Activated effector memory CD4-positive, alpha-beta T cell treated with anti-CD3 and anti-CD28 coated beads, Interleukin-2, amount 50 U/mL, for 16 hours (primary cell): ENCODE measurements around the gene MYRF.

Experiments used
- DNase-seq: peaks from one replicate; pipeline ENCODE4 v3.0.0-alpha.2; 2020

Gene MYRF

DNA sequence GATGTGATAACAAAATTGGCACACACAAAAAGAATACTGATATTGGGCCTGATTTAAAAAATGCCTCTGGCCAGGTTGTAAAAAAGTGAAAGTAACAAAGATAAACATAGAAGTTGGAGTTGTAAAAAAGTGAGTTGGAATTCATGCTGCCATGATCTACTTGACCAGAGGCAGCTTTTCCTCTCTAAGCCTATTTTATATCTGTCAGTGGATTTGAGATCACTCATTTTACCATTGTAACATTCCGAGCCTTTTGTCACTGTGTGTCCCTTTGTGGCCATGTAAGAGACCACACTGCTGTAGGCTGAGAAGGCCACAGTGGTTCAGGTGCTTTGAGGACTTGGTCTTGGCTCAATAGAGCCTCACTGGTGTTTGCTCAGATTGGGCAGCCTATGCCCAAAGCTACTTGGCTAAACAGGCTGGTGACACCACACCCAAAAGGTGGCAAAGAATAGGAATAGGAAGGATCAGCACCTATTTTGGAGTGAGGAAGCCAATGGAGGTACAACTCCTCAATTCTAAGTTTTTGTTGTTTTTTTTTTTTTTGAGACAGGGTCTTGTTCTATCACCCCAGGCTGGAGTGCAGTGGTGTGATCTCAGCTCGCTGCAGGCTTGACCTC lies 47.3 kb downstream of the MYRF start:
- DNase-seq, result no peak

DNA sequence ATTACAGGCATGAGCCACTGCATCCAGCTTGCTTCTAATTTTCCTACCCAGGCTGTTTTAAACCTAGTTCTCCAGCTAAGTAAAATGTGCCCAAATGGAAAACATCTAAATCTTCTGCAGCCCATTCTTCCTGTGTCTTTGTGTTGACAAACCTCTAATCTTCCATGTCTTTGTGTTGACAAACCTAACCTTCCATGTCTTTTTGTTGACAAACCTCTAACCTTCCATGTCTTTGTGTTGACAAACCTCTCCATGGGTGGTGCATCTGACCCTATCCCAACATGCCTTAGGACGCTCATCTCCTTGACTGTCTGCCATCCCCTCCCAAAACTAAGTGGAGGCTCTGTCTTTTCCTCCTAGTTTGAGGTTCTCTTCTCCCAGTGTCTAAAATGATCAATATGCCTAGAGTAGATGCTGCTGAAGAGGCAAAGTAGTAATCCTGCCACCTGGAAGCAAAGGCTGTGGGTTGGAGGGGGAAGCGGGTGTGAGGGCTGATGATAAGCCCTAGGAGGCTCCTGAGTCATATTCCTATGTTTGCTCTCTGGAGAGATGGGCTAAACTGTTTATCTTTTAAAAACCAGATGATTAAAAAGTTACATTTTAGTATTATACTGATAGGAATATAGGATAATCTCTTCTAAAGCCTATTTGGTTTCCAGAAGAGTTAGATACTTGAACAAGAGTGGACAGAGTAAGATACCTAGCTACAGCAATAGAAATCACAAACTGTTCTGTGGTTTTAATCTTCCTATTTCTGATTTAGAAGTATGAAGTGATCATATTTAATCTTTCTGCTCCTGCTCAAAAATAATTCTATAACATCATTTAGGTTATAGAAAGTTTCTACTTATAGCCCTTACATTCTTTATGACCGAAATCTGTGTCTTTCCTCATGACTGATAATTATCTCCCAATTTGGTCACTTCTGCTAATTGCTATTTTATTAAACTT lies 48.2 kb downstream of the MYRF start:
- DNase-seq, result no peak

GRCh38 chr11:61802605-61803004 lies 50.2 kb downstream of the MYRF start:
- DNase-seq, result no peak

DNA sequence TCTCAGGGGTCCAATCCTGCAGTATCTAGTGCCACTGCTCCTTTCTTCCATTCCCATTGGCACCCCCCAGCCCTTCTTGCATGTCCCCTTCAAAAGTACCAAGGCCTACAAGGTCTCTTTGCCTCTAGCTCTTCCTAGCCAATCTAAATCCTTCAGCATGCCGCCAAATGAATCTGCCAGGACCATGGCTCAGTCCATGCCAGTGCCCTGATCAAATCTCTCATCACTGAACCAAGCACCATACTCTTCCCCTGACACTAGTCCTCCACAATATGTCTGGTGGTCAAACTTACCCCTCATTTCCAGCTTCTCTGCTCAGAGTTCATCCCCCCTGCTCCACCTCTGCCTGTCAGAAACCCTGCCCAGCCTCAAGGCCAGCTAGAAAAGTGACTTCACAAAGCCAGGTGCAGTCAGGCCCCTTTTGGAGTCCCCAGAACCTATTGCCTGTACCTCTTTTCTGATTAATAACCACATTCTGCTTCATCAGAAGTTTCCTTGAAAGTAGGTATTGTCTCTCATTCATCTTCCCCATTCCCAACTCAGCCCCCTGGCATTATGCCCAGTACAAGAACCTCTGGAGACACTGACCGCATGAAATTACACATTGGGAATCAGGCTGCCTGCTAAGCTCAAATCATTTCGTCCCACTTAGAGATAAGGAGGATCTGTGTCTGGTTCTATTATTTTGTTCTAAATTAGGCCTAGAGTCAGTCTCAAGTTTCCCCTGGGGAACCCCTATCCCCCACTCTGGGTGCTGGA lies 51.6 kb downstream of the MYRF start:
- no peak for DNase-seq

DNA sequence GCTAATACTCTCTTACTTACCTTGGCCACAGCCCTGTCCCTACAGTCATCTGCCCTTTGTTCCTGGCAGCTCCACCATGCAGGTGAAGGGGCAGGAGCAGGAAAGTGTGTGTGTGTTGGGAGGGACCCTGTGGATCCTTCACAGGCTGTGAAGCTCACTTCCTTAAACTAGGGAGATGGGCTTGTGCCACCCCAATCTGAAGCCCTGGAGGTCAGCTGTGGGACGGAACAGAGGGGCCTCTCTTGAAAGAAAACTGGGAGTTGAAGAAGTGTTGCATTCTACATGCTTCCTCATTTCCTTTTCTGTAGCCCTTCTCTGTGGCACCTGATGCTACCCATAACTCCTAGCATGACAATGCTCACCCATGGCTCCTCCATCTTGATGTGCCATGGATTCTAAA lies 52.7 kb downstream of the MYRF start:
- no peak for DNase-seq

GRCh38 chr11:61806785-61807184 lies 54.3 kb downstream of the MYRF start:
- DNase-seq, result no peak

GRCh38 chr11:61810671-61811175 lies 58.3 kb downstream of the MYRF start:
- DNase-seq, result no peak

DNA sequence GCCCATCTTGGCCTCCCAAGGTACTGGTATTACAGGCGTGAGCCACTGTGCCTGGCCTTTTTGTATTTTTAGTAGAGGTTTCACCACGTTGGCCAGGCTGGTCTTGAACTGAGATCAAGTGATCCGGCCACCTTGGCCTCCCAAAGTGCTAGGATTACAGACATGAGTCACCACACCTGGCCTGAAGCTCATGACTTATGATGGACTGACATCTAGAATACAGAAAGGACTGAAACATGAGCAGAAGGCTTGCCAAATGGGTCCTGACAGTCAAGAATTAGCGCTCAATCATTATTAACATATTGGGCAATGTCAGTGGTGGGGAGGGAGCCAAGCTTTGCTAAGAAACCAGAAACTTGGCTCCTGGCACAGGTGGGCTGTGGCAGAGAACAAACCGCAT lies 59.4 kb downstream of the MYRF start:
- no peak for DNase-seq

DNA sequence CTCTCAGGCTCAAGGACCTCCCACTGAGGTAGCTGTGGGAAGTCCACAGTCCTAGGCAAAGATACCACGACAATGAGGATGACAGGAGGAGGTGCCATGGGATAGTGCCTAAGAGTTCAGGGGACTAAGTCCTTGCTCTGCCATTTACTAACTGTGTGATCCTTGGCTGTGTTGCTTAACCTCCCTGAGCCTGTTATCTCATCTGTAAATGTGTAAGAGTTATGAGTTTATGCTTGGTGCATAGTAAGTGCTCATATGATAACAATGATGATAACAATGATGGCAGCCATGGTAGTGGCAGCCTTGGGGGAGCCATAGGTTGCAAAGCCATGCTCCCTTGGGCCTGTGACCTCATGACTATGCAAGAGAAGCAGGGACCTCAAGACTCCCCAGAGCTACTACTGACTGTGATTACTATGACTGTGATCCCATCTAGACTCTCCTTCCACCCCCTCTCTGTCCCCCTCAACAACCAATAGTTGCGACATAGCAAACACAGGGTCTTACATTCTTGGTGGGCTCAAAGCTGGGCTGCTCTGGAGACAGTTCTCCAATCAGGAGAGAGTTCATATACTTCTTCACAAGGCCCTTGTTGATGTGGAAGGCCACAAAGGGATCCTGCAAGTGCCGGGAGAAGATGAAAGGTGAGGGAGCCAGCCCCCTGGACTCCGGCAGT lies 60.4 kb downstream of the MYRF start:
- no peak for DNase-seq

DNA sequence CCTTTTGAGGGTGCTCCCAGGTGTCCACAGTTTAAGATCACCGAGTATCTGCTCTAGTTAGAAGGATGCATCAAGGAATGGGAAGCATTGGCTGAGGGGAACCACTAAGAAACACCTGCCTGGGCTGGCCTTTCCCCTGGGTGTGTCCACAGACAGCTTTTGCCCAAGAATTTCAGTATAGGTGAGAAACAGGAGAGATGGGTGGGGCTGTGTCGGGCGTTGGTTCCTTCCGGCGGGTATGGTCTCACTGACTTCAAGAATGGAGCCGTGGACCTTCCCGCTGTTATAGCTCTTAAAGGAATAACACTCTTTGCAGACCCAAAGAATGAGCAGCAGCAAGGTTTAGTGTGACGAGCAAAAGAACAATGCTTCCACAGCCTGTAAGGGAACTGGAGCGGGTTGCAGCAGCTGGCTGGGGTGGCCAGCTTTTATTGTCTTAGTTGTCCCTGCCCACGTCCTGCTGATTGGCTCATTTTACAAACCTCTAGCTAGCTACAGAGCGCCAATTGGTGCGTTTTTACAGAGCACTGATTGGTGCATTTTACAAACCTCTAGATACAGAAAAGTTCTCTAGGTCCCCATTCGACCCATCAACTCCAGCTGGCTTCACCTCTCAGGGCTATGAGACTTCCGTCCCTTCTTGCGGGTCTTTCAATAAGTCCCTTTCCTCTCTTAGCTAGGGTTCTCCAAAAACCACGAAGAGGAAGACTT lies 62.0 kb downstream of the MYRF start:
- no peak for DNase-seq

GRCh38 chr11:61814958-61815789 lies 62.7 kb downstream of the MYRF start:
- DNase-seq, result peak; percentile 74

GRCh38 chr11:61815790-61816735 lies 63.6 kb downstream of the MYRF start:
- DNase-seq, result peak; percentile 83

GRCh38 chr11:61816736-61817455 lies 64.5 kb downstream of the MYRF start, which contains the start of gene FADS1:
Gene FADS1 (minus strand): TSS chr11:61817003. CDS start chr11:61816929, 74 bp downstream.
- peak; percentile 89 for DNase-seq

DNA sequence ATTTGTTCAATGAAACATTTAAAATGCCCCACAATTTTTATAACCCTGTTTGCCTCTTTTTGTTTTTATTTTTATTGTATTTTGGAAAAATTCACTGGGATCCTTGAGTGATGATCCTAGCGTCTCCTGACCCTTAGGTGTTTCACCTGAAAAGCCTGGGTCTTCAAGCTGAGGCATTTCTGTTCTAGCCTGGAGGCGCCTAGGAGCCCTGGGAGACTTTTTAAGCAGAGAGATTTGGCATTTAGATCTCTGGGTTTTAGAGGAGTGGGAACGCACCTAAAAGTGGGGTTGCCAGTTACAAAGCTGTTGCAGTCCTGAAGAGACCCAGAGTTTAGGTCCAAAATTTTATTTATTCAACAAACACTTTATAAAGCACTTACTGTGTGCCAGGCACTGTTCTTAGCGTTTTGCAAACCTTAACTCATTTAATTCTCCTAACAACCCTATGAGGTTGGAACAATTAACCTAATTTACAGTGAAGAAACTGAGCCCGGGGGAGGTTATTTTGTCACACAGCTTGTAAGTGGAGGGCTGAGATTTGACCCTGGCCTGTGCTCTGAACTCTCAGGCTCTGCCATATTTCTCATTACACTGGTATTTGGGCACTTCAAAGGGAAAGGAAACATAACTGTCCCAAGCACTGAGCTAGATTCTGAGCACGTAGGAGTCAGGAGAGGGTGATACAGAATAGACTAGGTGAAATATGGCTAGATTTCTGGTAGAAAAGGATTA lies 65.2 kb downstream of the MYRF start:
- no peak for DNase-seq

DNA sequence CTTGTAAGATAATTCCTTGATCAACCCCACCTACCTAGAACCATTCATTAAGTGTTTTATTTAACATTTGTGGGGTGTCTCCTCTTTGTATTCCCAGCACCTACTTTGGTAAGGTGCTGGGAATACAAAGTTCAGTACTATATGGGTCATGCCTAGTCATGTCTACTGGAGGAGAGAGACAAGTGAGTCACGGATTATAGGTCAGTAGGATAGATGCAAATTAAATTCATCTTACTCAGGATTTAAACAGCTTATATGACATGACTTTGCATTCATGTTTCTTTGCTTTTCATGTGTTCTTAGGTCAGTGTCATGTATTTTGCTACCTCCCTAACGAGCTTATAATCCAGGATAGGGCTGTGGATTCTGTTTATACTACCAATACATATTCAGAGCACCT lies 67.7 kb downstream of the MYRF start:
- DNase-seq, result no peak

DNA sequence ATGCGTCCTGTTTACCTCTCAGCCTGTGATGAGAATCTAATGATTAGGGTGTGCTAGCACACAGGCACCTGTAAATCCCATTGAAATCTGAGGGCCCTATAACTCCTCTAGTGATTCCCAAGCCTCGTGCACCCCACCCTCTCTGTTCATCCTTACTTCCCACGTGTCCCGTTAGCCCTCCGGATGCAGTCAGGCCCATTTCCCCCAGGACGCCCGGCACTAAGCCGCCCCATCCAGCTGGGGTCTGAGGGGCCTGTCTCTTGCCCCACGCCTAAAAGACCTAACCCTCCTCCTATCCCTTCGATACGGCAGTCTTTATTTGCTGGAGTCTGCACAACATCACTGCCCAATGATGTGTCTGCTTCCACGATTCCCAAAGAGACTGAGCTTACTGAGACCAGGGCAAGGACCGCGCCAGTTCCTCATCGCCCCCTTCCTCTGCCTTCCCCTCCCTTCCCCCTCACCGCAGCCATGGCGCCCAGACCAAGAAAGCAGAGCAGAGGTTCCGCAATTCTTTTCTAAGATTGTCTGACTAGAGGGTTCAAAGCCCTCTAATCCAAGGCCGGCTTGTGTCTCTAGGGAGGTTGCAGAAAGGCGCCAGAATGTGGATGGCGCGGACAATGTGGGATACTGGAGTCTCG lies 74.6 kb downstream of the MYRF start:
- DNase-seq, result no peak

- peak; percentile 84 for DNase-seq
Measured at GRCh38 chr11:61827571-61828378, 75.3 kb downstream of the MYRF start, which contains the start of gene FADS2. Gene FADS2 (plus strand): TSS chr11:61828300. CDS start chr11:61828391, 91 bp downstream.
